ENCODE data around the gene TATDN2. TPM values are rescaled to one million over a fixed set of nuclear protein-coding genes. Genes with fewer than 3 reads are reported as not detected.

TATDN2 gene
- total and polyA plus RNA-seq, 9 of the 15 experiments (the other 6 are each of a cell fraction or from before 2014, with no cell fraction given): 5.2 to 44.7 (median 25.8) TPM

GRCh38 chr3:10249833-10250232 is 1.6 kb downstream of the TATDN2 start (continued):
- TF ChIP-seq, protein P1, sequence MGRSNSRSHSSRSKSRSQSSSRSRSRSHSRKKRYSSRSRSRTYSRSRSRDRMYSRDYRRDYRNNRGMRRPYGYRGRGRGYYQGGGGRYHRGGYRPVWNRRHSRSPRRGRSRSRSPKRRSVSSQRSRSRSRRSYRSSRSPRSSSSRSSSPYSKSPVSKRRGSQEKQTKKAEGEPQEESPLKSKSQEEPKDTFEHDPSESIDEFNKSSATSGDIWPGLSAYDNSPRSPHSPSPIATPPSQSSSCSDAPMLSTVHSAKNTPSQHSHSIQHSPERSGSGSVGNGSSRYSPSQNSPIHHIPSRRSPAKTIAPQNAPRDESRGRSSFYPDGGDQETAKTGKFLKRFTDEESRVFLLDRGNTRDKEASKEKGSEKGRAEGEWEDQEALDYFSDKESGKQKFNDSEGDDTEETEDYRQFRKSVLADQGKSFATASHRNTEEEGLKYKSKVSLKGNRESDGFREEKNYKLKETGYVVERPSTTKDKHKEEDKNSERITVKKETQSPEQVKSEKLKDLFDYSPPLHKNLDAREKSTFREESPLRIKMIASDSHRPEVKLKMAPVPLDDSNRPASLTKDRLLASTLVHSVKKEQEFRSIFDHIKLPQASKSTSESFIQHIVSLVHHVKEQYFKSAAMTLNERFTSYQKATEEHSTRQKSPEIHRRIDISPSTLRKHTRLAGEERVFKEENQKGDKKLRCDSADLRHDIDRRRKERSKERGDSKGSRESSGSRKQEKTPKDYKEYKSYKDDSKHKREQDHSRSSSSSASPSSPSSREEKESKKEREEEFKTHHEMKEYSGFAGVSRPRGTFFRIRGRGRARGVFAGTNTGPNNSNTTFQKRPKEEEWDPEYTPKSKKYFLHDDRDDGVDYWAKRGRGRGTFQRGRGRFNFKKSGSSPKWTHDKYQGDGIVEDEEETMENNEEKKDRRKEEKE (IDR thresholded peaks at IDR 0.05; ENCODE audit: borderline replicate concordance in 1 of 2, control insufficient read depth in 1 of 2, low read depth in 2 of 2, low read length in 1 of 2): no peak
- TF ChIP-seq RAD51 (IDR thresholded peaks at IDR 0.05; ENCODE audit: borderline replicate concordance, low read depth) (no peak), PURB (CRISPR knock-in tag; IDR thresholded peaks at IDR 0.05; ENCODE audit: low read depth) (no peak), NCOA6 (IDR thresholded peaks at IDR 0.05) (no peak), BRF1 (IDR thresholded peaks at IDR 0.05; ENCODE audit: borderline replicate concordance, extremely low read depth, insufficient read length) (no peak), ZNF133 (CRISPR knock-in tag; IDR thresholded peaks at IDR 0.05) (no peak), ZNF263 (CRISPR knock-in tag; IDR thresholded peaks at IDR 0.05; ENCODE audit: borderline replicate concordance) (no peak), ARID2 (IDR thresholded peaks at IDR 0.05) (0 out of 2 replicates have a peak, but pooled peaks have one; percentile 10), CBFB (CRISPR knock-in tag; IDR thresholded peaks at IDR 0.05) (no peak), DIDO1 (tag; IDR thresholded peaks at IDR 0.05; ENCODE audit: low read depth) (no peak), GATAD2A (IDR thresholded peaks at IDR 0.05) (no peak), PCBP2 (IDR thresholded peaks at IDR 0.05; ENCODE audit: low read depth, low read length, poor library complexity, severe bottlenecking) (no peak), RCOR1 (IDR thresholded peaks at IDR 0.05; ENCODE audit: borderline replicate concordance in 1 of 2, low read depth in 2 of 2, low read length in 2 of 2) (peak in 1 of 2 experiments; percentile 16; a peak in 1 of 4 replicates), FOXK1 (CRISPR knock-in tag; IDR thresholded peaks at IDR 0.05; ENCODE audit: borderline replicate concordance) (no peak), MAFK (IDR thresholded peaks at IDR 0.05; ENCODE audit: low read length) (0 out of 2 replicates have a peak, but pooled peaks have one; percentile 0), ZBED1 (IDR thresholded peaks at IDR 0.05) (no peak), KDM1A (IDR thresholded peaks at IDR 0.05) (peak; percentile 31 to 41; a peak in 1 of 4 replicates), PHB2 (IDR thresholded peaks at IDR 0.05; ENCODE audit: low read depth) (no peak), GTF2F1 (IDR thresholded peaks at IDR 0.05; ENCODE audit: low read depth, low read length) (peak; percentile 44; the same call in 1 of the 2 replicates), JUN (IDR thresholded peaks at IDR 0.05; ENCODE audit: borderline replicate concordance, low read depth, low read length) (no peak), JUN (CRISPR knock-in tag; IDR thresholded peaks at IDR 0.05; ENCODE audit: borderline replicate concordance) (no peak)
- TF ChIP-seq, protein P2, sequence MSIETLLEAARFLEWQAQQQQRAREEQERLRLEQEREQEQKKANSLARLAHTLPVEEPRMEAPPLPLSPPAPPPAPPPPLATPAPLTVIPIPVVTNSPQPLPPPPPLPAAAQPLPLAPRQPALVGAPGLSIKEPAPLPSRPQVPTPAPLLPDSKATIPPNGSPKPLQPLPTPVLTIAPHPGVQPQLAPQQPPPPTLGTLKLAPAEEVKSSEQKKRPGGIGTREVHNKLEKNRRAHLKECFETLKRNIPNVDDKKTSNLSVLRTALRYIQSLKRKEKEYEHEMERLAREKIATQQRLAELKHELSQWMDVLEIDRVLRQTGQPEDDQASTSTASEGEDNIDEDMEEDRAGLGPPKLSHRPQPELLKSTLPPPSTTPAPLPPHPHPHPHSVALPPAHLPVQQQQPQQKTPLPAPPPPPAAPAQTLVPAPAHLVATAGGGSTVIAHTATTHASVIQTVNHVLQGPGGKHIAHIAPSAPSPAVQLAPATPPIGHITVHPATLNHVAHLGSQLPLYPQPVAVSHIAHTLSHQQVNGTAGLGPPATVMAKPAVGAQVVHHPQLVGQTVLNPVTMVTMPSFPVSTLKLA (conservative IDR thresholded peaks at IDR 0.05): no peak

All from K562 (cell line).